NCI-H187 (cell line): ENCODE data around the gene WWOX.

Source experiments
- DNase-seq, 2 experiments: peaks; one replicate each; lab custom pipeline; 2025; lab: John Stamatoyannopoulos, UW

The WWOX gene

GRCh38 chr16:78800523-78800922, 701.1 kb downstream of the WWOX start:
- DNase-seq, result no peak

- no peak for DNase-seq
These were observed 704.7 kb downstream of the WWOX start for GRCh38 chr16:78804058-78804735.

- DNase-seq, result no peak
These were observed 706.1 kb downstream of the WWOX start for GRCh38 chr16:78805556-78805955.

- DNase-seq, result no peak
These were observed 711.8 kb downstream of the WWOX start for GRCh38 chr16:78811247-78811646.

- no peak for DNase-seq
These were observed 713.1 kb downstream of the WWOX start for GRCh38 chr16:78812582-78812981.

- DNase-seq, result no peak
These were observed 714.3 kb downstream of the WWOX start for GRCh38 chr16:78813661-78814311.

- no peak for DNase-seq
These were observed 716.3 kb downstream of the WWOX start for GRCh38 chr16:78815713-78816112.

- no peak for DNase-seq
These were observed 717.2 kb downstream of the WWOX start for GRCh38 chr16:78816499-78817195.

- no peak for DNase-seq
These were observed 717.8 kb downstream of the WWOX start for GRCh38 chr16:78817200-78817739.

- DNase-seq, result no peak
These were observed 721.9 kb downstream of the WWOX start for GRCh38 chr16:78821335-78821734.

- no peak for DNase-seq
These were observed 723.1 kb downstream of the WWOX start for GRCh38 chr16:78822509-78822908.

- no peak for DNase-seq
These were observed 723.6 kb downstream of the WWOX start for GRCh38 chr16:78823027-78823426.

- no peak for DNase-seq
These were observed 729.8 kb downstream of the WWOX start for GRCh38 chr16:78829280-78829679.

- no peak for DNase-seq
These were observed 731.1 kb downstream of the WWOX start for GRCh38 chr16:78830599-78830998.

GRCh38 chr16:78832100-78832499, 732.6 kb downstream of the WWOX start:
- no peak for DNase-seq

- DNase-seq, result no peak
These were observed 737.5 kb downstream of the WWOX start for GRCh38 chr16:78836802-78837491.

- DNase-seq, result no peak
These were observed 738.3 kb downstream of the WWOX start for GRCh38 chr16:78837706-78838105.

- no peak for DNase-seq
These were observed 738.8 kb downstream of the WWOX start for GRCh38 chr16:78838276-78838675.

GRCh38 chr16:78842950-78843349, 743.5 kb downstream of the WWOX start:
- no peak for DNase-seq

- no peak for DNase-seq
These were observed 744.5 kb downstream of the WWOX start for GRCh38 chr16:78843978-78844377.

GRCh38 chr16:78844682-78845081, 745.2 kb downstream of the WWOX start:
- no peak for DNase-seq

GRCh38 chr16:78851266-78851665, 751.8 kb downstream of the WWOX start:
- DNase-seq, result no peak
